Keratinocyte (primary cell): Measurements from ENCODE around the gene NPAS3. TPM values are rescaled to one million over a fixed set of nuclear protein-coding genes. Genes with fewer than 3 reads are reported as not detected.

Source experiments
- DNase-seq: peaks from one replicate; pipeline ENCODE4 v3.0.0-alpha.2; 2011; ENCODE audit warnings: low read depth, missing footprints, low spot score
- FAIRE-seq: peaks from 2 replicates; lab custom pipeline; 2011; peaks lifted over from hg19 to GRCh38; lab: Jason Lieb, UNC
- H2AFZ ChIP-seq: 2 replicates; pipeline ENCODE4 v1.6.0; 2012; ENCODE audit warnings: low read length, control low read depth, inconsistent platforms; ENCODE audit not compliant: control insufficient read depth
- H3K27ac ChIP-seq: 2 replicates; pipeline ENCODE4 v1.5.1; 2011; ENCODE audit warnings: low read length; ENCODE audit not compliant: control insufficient read depth, insufficient read depth
- H3K27me3 ChIP-seq: 3 replicates; pipeline ENCODE4 v1.6.0; 2011; ENCODE audit warnings: low read length; ENCODE audit not compliant: control insufficient read depth, insufficient read depth; ENCODE audit errors: extremely low read depth
- H3K36me3 ChIP-seq, 2 experiments: 2 replicates in 1 of 2; 3 replicates in 1 of 2; pipeline ENCODE4 v1.5.1; 2011; ENCODE audit warnings: low read length in 2 of 2, mild to moderate bottlenecking in 1 of 2; ENCODE audit not compliant: control insufficient read depth in 2 of 2, insufficient read depth in 2 of 2; ENCODE audit errors: extremely low read depth in 1 of 2
- H3K4me1 ChIP-seq: 3 replicates; pipeline ENCODE4 v1.5.1; 2011; ENCODE audit warnings: low read length; ENCODE audit not compliant: control insufficient read depth, insufficient read depth; ENCODE audit errors: extremely low read depth
- H3K4me2 ChIP-seq: 3 replicates; pipeline ENCODE4 v1.6.0; 2011; ENCODE audit warnings: low read depth, low read length; ENCODE audit not compliant: control insufficient read depth, insufficient read depth; ENCODE audit errors: extremely low read depth
- H3K4me3 ChIP-seq, 3 experiments: fragments of 200-600 bp in 1 of 3; sonication (generic) in 1 of 3; 2 replicates in 2 of 3; 3 replicates in 1 of 3; pipeline ENCODE4 v1.5.1; 2011 to 2016; ENCODE audit warnings: low read length in 3 of 3, mild to moderate bottlenecking in 3 of 3, control low read depth in 2 of 3, inconsistent platforms in 1 of 3, low read depth in 1 of 3, mixed read lengths in 1 of 3, mixed run types in 1 of 3, moderate library complexity in 1 of 3; ENCODE audit not compliant: control insufficient read depth in 2 of 3, insufficient read depth in 2 of 3; ENCODE audit errors: extremely low read depth in 1 of 3
- H3K79me2 ChIP-seq: 2 replicates; pipeline ENCODE4 v1.6.0; 2012; ENCODE audit warnings: low read length; ENCODE audit not compliant: control insufficient read depth, insufficient read depth
- H3K9ac ChIP-seq: 3 replicates; pipeline ENCODE4 v1.6.0; 2011; ENCODE audit warnings: low read length; ENCODE audit not compliant: control insufficient read depth, insufficient read depth; ENCODE audit errors: extremely low read depth
- H3K9me1 ChIP-seq: 3 replicates; pipeline ENCODE4 v1.6.0; 2011; ENCODE audit warnings: low read length; ENCODE audit not compliant: control insufficient read depth, insufficient read depth; ENCODE audit errors: extremely low read depth
- H3K9me3 ChIP-seq: 2 replicates; pipeline ENCODE4 v1.5.1; 2012; ENCODE audit warnings: low read depth, low read length; ENCODE audit not compliant: control insufficient read depth
- H4K20me1 ChIP-seq: 3 replicates; pipeline ENCODE4 v1.6.0; 2011; ENCODE audit warnings: low read length; ENCODE audit not compliant: control insufficient read depth, insufficient read depth; ENCODE audit errors: extremely low read depth
- CTCF ChIP-seq, 3 experiments: IDR thresholded peaks in 1 of 3; conservative IDR thresholded peaks in 1 of 3; optimal IDR thresholded peaks in 1 of 3; 2 replicates in 2 of 3; 3 replicates in 1 of 3; pipeline versions ENCODE3 to v1.5.1; 2011; ENCODE audit warnings: low read length in 3 of 3, mild to moderate bottlenecking in 3 of 3, moderate library complexity in 2 of 3, control low read depth in 1 of 3, inconsistent platforms in 1 of 3; ENCODE audit not compliant: insufficient read depth in 2 of 3; ENCODE audit errors: extremely low read depth in 1 of 3
- EZH2 ChIP-seq: IDR thresholded peaks from one replicate; pipeline ENCODE4 v1.6.1; 2012; ENCODE audit warnings: inconsistent platforms, mild to moderate bottlenecking, low read length, moderate library complexity
- dilution Hi-C: fragments of 300-500 bp; cut with MboI; formaldehyde crosslinking; loops from one replicate; pipeline ENCODE4 v1.7.0; 2020; ENCODE audit warnings: low sequenced_read_pairs; ENCODE audit not compliant: extremely low pct_ligation_motif_present
- polyA plus RNA-seq, 5 experiments: library from polyadenylated mRNA; depleted of rRNA in 3 of 5; stranded (reverse) in 3 of 5; stranded (forward) in 1 of 5; unstranded in 1 of 5; fragments of >200 nt; gene quantifications; 1 replicate in 1 of 5; 2 replicates in 3 of 5; 3 replicates in 1 of 5; pipeline versions ENCODE4 v1.2.1 to v1.2.3, GENCODE V29; 2011 to 2012; ENCODE audit warnings: missing spikeins in 2 of 5, low read depth in 1 of 5, low replicate concordance in 1 of 5

Gene NPAS3
- polyA plus RNA-seq, 1 donor (not counting 4 experiments of a cell fraction or from before 2014, with no cell fraction given): 0.07 TPM

- DNase-seq (no peak), FAIRE-seq (no peak)
- Histone ChIP-seq H3K4me1 (no peaks in the 10 kb centered on the region), H4K20me1 (no peaks in the 10 kb centered on the region), H3K9me1 (no peaks in the 10 kb centered on the region), H3K4me3 (no peak overlapping the region), H3K27ac (no peak overlapping the region), H3K36me3 (no peaks in the 10 kb centered on the region), H3K4me2 (no peak overlapping the region), H3K9ac (no peak overlapping the region), H3K79me2 (no peaks in the 10 kb centered on the region), H2AFZ (no peak overlapping the region), H3K9me3 (no peaks in the 10 kb centered on the region), H3K27me3 (no peaks in the 10 kb centered on the region)
- no peak for TF ChIP-seq CTCF (optimal IDR thresholded peaks at IDR 0.05 in 1 of 3, IDR thresholded peaks at IDR 0.05 in 1 of 3, conservative IDR thresholded peaks at IDR 0.05 in 1 of 3; ENCODE audit: extremely low read depth in 1 of 3, insufficient read depth in 2 of 3, low read length in 3 of 3)
- no peak for TF ChIP-seq EZH2
- dilution Hi-C loops: no loop called here
Measured at GRCh38 chr14:33758547-33758946, 819.9 kb downstream of the NPAS3 start.

- no peak overlapping the region for H3K9ac ChIP-seq
- H3K27ac ChIP-seq: no peak overlapping the region
- H3K4me1 ChIP-seq: no peaks in the 10 kb centered on the region
- H3K4me2 ChIP-seq: peak overlapping the region; percentile 13
- no peak overlapping the region for H3K4me3 ChIP-seq
- no peak for FAIRE-seq
- no peaks in the 10 kb centered on the region for H3K9me1 ChIP-seq
- dilution Hi-C loops: no loop called here
- H4K20me1 ChIP-seq: no peaks in the 10 kb centered on the region
- no peaks in the 10 kb centered on the region for H3K27me3 ChIP-seq
- H3K79me2 ChIP-seq: no peaks in the 10 kb centered on the region
- TF ChIP-seq EZH2: no peak
- no peak for TF ChIP-seq CTCF (optimal IDR thresholded peaks at IDR 0.05 in 1 of 3, IDR thresholded peaks at IDR 0.05 in 1 of 3, conservative IDR thresholded peaks at IDR 0.05 in 1 of 3; ENCODE audit: extremely low read depth in 1 of 3, insufficient read depth in 2 of 3, low read length in 3 of 3)
- H3K36me3 ChIP-seq: no peaks in the 10 kb centered on the region
- no peak overlapping the region for H2AFZ ChIP-seq
- DNase-seq: no peak
- H3K9me3 ChIP-seq: no peaks in the 10 kb centered on the region
Measured at GRCh38 chr14:33762161-33762851, 823.6 kb downstream of the NPAS3 start.
